Measurements from ENCODE around the gene CYP2E1.
"Not testable (repeated sequence)": the region's sequence is repeated elsewhere in the genome, so short reads cannot be mapped to it uniquely, and the experiment has no call there.

Gene CYP2E1

GRCh38 chr10:133564816-133565215, 37.7 kb downstream of the CYP2E1 start:
- FAIRE-seq (no peak), DNase-seq (ENCODE audit: insufficient read length, low spot score) (no peak)
- TF ChIP-seq CTCF (IDR thresholded peaks at IDR 0.05; ENCODE audit: insufficient read depth, missing control alignments) = no peak

- no peak for TF ChIP-seq CTCF (IDR thresholded peaks at IDR 0.05; ENCODE audit: insufficient read depth, missing control alignments)
- FAIRE-seq (no peak), DNase-seq (ENCODE audit: insufficient read length, low spot score) (no peak)
These were observed 38.5 kb downstream of the CYP2E1 start, which contains the start of gene SYCE1 for GRCh38 chr10:133565441-133566294. TSS of gene SYCE1 (minus strand) at chr10:133565583. CDS start at chr10:133565529, 54 bp downstream.

GRCh38 chr10:133567119-133567518, 40.0 kb downstream of the CYP2E1 start:
- FAIRE-seq (no peak), DNase-seq (ENCODE audit: insufficient read length, low spot score) (no peak)
- TF ChIP-seq CTCF (IDR thresholded peaks at IDR 0.05; ENCODE audit: insufficient read depth, missing control alignments) = no peak

- no peak for TF ChIP-seq CTCF (IDR thresholded peaks at IDR 0.05; ENCODE audit: insufficient read depth, missing control alignments)
- DNase-seq (ENCODE audit: insufficient read length, low spot score) (no peak), FAIRE-seq (no peak)
These were observed 40.6 kb downstream of the CYP2E1 start for GRCh38 chr10:133567609-133568286.

GRCh38 chr10:133568287-133568614, 41.1 kb downstream of the CYP2E1 start:
- DNase-seq (ENCODE audit: insufficient read length, low spot score) = no peak
- no peak for TF ChIP-seq CTCF (IDR thresholded peaks at IDR 0.05; ENCODE audit: insufficient read depth, missing control alignments)
- no peak for FAIRE-seq

GRCh38 chr10:133568831-133569527, 41.8 kb downstream of the CYP2E1 start:
- not testable (repeated sequence) for DNase-seq (ENCODE audit: insufficient read length, low spot score); FAIRE-seq

- FAIRE-seq; DNase-seq (ENCODE audit: insufficient read length, low spot score): not testable (repeated sequence)
These were observed 42.6 kb downstream of the CYP2E1 start for GRCh38 chr10:133569801-133570200.

- not testable (repeated sequence) for FAIRE-seq; DNase-seq (ENCODE audit: insufficient read length, low spot score)
These were observed 44.9 kb downstream of the CYP2E1 start for GRCh38 chr10:133572055-133572454.

- DNase-seq (ENCODE audit: insufficient read length, low spot score); FAIRE-seq: not testable (repeated sequence)
These were observed 46.3 kb downstream of the CYP2E1 start for GRCh38 chr10:133573460-133573859.

- not testable (repeated sequence) for DNase-seq (ENCODE audit: insufficient read length, low spot score); FAIRE-seq
These were observed 49.9 kb downstream of the CYP2E1 start for GRCh38 chr10:133577037-133577436.
